SK-N-SH treated with all-trans-retinoic acid at 6 μM for 48 hours (cell line): ENCODE results near the gene SPATS2L.
A peak's percentile ranks its signal among the peaks of the same experiment; 100 is the strongest.

ENCODE experiments used
- ATAC-seq: fragments of 200-7000 bp; cut with Tn5 transposase; 3 replicates; pipeline ENCODE4 v1.9.1; 2020; ENCODE audit warnings: mild to moderate bottlenecking, moderate library complexity
- ARNTL ChIP-seq: fragments of 450-650 bp; formaldehyde crosslinking; IDR thresholded peaks from 2 replicates; pipeline ENCODE4 v1.5.0; 2020; ENCODE audit warnings: low read depth, mild to moderate bottlenecking, moderate library complexity, borderline replicate concordance
- BACH2 ChIP-seq: fragments of 250-450 bp; sonication (Bioruptor Pico); IDR thresholded peaks from 2 replicates; pipeline ENCODE4 v1.9.0; 2021; ENCODE audit warnings: mild to moderate bottlenecking, borderline replicate concordance
- CREB5 ChIP-seq: fragments of 250-450 bp; sonication (Bioruptor Pico); IDR thresholded peaks from 2 replicates; pipeline ENCODE4 v1.5.1; 2020; ENCODE audit warnings: low read depth, mild to moderate bottlenecking, moderate library complexity
- CSDC2 ChIP-seq: fragments of 250-450 bp; sonication (Bioruptor Pico); IDR thresholded peaks from 2 replicates; pipeline ENCODE4 v1.5.0; 2020; ENCODE audit warnings: mild to moderate bottlenecking, moderate library complexity
- CSRNP3 ChIP-seq: fragments of 250-450 bp; sonication (Bioruptor Pico); IDR thresholded peaks from 2 replicates; pipeline ENCODE4 v1.5.1; 2021; ENCODE audit warnings: mild to moderate bottlenecking, moderate library complexity
- ESRRG ChIP-seq: fragments of 250-450 bp; sonication (Bioruptor Pico); IDR thresholded peaks from 2 replicates; pipeline ENCODE4 v1.6.1; 2021; ENCODE audit warnings: mild to moderate bottlenecking
- GLIS3 ChIP-seq: fragments of 250-450 bp; sonication (Bioruptor Pico); IDR thresholded peaks from 2 replicates; pipeline ENCODE4 v1.5.0; 2020; ENCODE audit warnings: mild to moderate bottlenecking, moderate library complexity
- OSR1 ChIP-seq: fragments of 250-450 bp; sonication (Bioruptor Pico); IDR thresholded peaks from 2 replicates; pipeline ENCODE4 v1.8.0; 2022; ENCODE audit warnings: moderate library complexity, mild to moderate bottlenecking, inconsistent platforms
- PATZ1 ChIP-seq: fragments of 250-450 bp; sonication (Bioruptor Pico); IDR thresholded peaks from 2 replicates; pipeline ENCODE4 v1.8.0; 2020; ENCODE audit warnings: mild to moderate bottlenecking, moderate library complexity, borderline replicate concordance
- POU6F1 ChIP-seq: fragments of 250-450 bp; sonication (Bioruptor Pico); IDR thresholded peaks from 2 replicates; pipeline ENCODE4 v1.8.0; 2021; ENCODE audit warnings: low read depth, mild to moderate bottlenecking, moderate library complexity, borderline replicate concordance
- PPARA ChIP-seq: fragments of 250-450 bp; sonication (Bioruptor Pico); IDR thresholded peaks from 2 replicates; pipeline ENCODE4 v1.5.0; 2020; ENCODE audit warnings: mild to moderate bottlenecking, borderline replicate concordance
- SNAI2 ChIP-seq: fragments of 250-450 bp; sonication (Bioruptor Pico); IDR thresholded peaks from 2 replicates; pipeline ENCODE4 v1.5.0; 2020; ENCODE audit warnings: mild to moderate bottlenecking, moderate library complexity
- TOX ChIP-seq: fragments of 250-450 bp; sonication (Bioruptor Pico); IDR thresholded peaks from 2 replicates; pipeline ENCODE4 v1.8.0; 2021; ENCODE audit warnings: mild to moderate bottlenecking, moderate library complexity, borderline replicate concordance
- TSHZ2 ChIP-seq: fragments of 250-450 bp; sonication (Bioruptor Pico); IDR thresholded peaks from 2 replicates; pipeline ENCODE4 v1.5.0; 2020; ENCODE audit warnings: mild to moderate bottlenecking, moderate library complexity
- ZFP3 ChIP-seq: fragments of 250-450 bp; sonication (Bioruptor Pico); IDR thresholded peaks from 2 replicates; pipeline ENCODE4 v1.5.0; 2020; ENCODE audit warnings: mild to moderate bottlenecking, moderate library complexity
- ZFP30 ChIP-seq: fragments of 450-650 bp; formaldehyde crosslinking; IDR thresholded peaks from 2 replicates; pipeline ENCODE4 v1.5.0; 2022; ENCODE audit warnings: mild to moderate bottlenecking, moderate library complexity
- ZNF565 ChIP-seq: fragments of 450-650 bp; formaldehyde crosslinking; conservative IDR thresholded peaks from 2 replicates; pipeline ENCODE4 v1.5.0; 2020; ENCODE audit warnings: low read depth, mild to moderate bottlenecking, moderate library complexity
- ZNF70 ChIP-seq: fragments of 450-650 bp; formaldehyde crosslinking; IDR thresholded peaks from 2 replicates; pipeline ENCODE4 v1.5.0; 2020; ENCODE audit warnings: mild to moderate bottlenecking, moderate library complexity
- ZNF8 ChIP-seq: fragments of 450-650 bp; formaldehyde crosslinking; IDR thresholded peaks from 2 replicates; pipeline ENCODE4 v1.5.0; 2020; ENCODE audit warnings: mild to moderate bottlenecking, moderate library complexity

The SPATS2L gene

GRCh38 chr2:200307724-200308545 lies 1.4 kb downstream of the SPATS2L start:
- no peak for TF ChIP-seq PPARA (CRISPR knock-in tag)
- TF ChIP-seq TSHZ2 (CRISPR knock-in tag): 0 out of 2 replicates have a peak, but pooled peaks have one; percentile 9
- no peak for TF ChIP-seq CREB5 (CRISPR knock-in tag)
- TF ChIP-seq PATZ1 (CRISPR knock-in tag): no peak
- no peak for TF ChIP-seq ZNF70
- ATAC-seq: peak; percentile 7

GRCh38 chr2:200308546-200309295 lies 2.2 kb downstream of the SPATS2L start:
- peak; percentile 12; the same call in 2 of the 3 replicates for ATAC-seq
- no peak for TF ChIP-seq CSDC2 (CRISPR knock-in tag)
- no peak for TF ChIP-seq ZFP3 (CRISPR knock-in tag)
- no peak for TF ChIP-seq BACH2 (CRISPR knock-in tag)
- no peak for TF ChIP-seq PPARA (CRISPR knock-in tag)
- TF ChIP-seq ARNTL (CRISPR knock-in tag): no peak
- TF ChIP-seq GLIS3 (CRISPR knock-in tag): no peak
- TF ChIP-seq ZNF565 (CRISPR knock-in tag): no peak
- no peak for TF ChIP-seq ESRRG (CRISPR knock-in tag)
- TF ChIP-seq POU6F1 (CRISPR knock-in tag): no peak
- TF ChIP-seq TOX (CRISPR knock-in tag): no peak

GRCh38 chr2:200309296-200310049 lies 3.0 kb downstream of the SPATS2L start:
- ATAC-seq: no peak
- TF ChIP-seq PATZ1 (CRISPR knock-in tag) (no peak), ZNF565 (CRISPR knock-in tag) (no peak), CSRNP3 (no peak), TSHZ2 (CRISPR knock-in tag) (no peak), SNAI2 (no peak), ZNF8 (CRISPR knock-in tag) (no peak), GLIS3 (CRISPR knock-in tag) (no peak), PPARA (CRISPR knock-in tag) (no peak), TOX (CRISPR knock-in tag) (no peak), ARNTL (CRISPR knock-in tag) (no peak), OSR1 (no peak), CSDC2 (CRISPR knock-in tag) (no peak), ZFP30 (CRISPR knock-in tag) (no peak), BACH2 (CRISPR knock-in tag) (no peak)
